GM13977 (cell line): ENCODE results near the gene KRTAP10-4.

Source experiments
- DNase-seq: peaks from one replicate; pipeline ENCODE4 v3.0.0; 2012; ENCODE audit warnings: low spot score
- CTCF ChIP-seq: IDR thresholded peaks from 2 replicates; pipeline ENCODE4 v1.5.1; 2012; ENCODE audit warnings: mild to moderate bottlenecking, control low read depth; ENCODE audit not compliant: insufficient read depth; ENCODE audit errors: extremely low read depth, missing control alignments
- in situ Hi-C: fragments of 300-500 bp; cut with MboI; formaldehyde crosslinking; loops from one replicate; pipeline ENCODE4 v1.12.0; 2022; ENCODE audit warnings: low sequenced_read_pairs, low pct_unique_long_range_greater_than_20kb, mixed read lengths, inconsistent platforms; ENCODE audit not compliant: unreplicated experiment

The KRTAP10-4 gene

GRCh38 chr21:44531606-44532564 is 41.6 kb upstream of the KRTAP10-4 start:
- DNase-seq = no peak
- in situ Hi-C loops = no loop called here
- TF ChIP-seq CTCF = no peak

GRCh38 chr21:44532712-44533111 is 40.8 kb upstream of the KRTAP10-4 start:
- no peak for TF ChIP-seq CTCF
- in situ Hi-C loops = no loop called here
- no peak for DNase-seq

- no peak for DNase-seq
- TF ChIP-seq CTCF = no peak
- in situ Hi-C loops = no loop called here
Observed at GRCh38 chr21:44533121-44533890, 40.2 kb upstream of the KRTAP10-4 start.

GRCh38 chr21:44533891-44534627 is 39.5 kb upstream of the KRTAP10-4 start:
- DNase-seq = no peak
- in situ Hi-C loops = no loop called here
- no peak for TF ChIP-seq CTCF

- no peak for TF ChIP-seq CTCF
- in situ Hi-C loops = no loop called here
- DNase-seq = no peak
Observed at GRCh38 chr21:44534688-44535087, 38.8 kb upstream of the KRTAP10-4 start.

- no peak for TF ChIP-seq CTCF
- in situ Hi-C loops = no loop called here
Observed at GRCh38 chr21:44535963-44536362, 37.6 kb upstream of the KRTAP10-4 start.

More at GRCh38 chr21:44535963-44536362, 37.6 kb upstream of the KRTAP10-4 start:
- DNase-seq = no peak
